Prostate gland (tissue), 2 donors: Measurements from ENCODE around the gene MPC1L.

Experiments
- POLR2A ChIP-seq: fragments of 450-650 bp; IDR thresholded peaks from one replicate; pipeline ENCODE4 v1.6.1; 2016; ENCODE audit warnings: antibody characterized with exemption, mild to moderate bottlenecking
- TF ChIP-seq, protein P1 (sequence below), 4 experiments: fragments of 200-600 bp in 2 of 4; fragments of 450-650 bp in 2 of 4; sonication (generic) in 2 of 4; IDR thresholded peaks; 1 replicate in 3 of 4; 2 replicates in 1 of 4; pipeline ENCODE4 v1.5.1; 2016 to 2019; ENCODE audit warnings: antibody characterized with exemption in 4 of 4, mild to moderate bottlenecking in 2 of 4, moderate library complexity in 2 of 4

DNA sequence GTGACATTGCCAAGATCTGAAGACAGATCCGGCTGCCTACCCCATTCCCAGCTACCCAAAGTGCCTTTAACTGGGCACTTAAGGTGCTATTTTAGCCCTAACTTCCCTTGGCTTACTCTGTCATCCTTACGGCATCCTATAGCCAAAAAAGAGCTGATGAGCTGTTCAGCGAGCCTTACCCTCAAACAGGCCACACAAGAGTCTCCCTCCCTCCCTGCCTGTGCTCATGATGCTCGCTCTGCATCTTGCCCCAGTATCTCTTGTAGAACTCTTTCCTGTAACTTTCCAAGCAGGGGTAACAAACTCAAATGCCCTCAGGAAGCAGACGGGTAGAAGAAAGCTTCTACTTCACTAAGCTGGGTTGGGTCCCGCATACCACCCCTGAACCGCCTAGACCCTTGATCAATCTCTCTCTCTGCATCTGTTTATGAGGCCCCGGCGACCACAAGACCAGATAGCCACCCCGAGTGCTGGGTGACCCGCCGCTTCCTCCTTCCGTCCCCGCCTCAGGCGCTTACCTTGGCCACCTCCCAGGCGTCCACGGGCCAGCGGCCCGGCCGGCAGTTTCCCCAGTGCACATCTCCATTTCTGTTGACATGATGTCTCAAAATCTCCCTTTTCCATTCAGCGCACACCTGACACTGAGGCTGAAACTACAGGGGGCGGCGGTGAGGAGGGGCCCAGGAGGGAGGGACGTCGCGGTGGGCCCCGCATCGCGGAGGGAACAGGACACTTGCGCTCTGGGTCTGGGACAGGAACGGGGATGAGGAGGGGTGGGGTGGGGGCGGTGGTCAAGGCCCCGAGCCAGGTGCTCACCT lies 23.5 kb downstream of the MPC1L start:
- TF ChIP-seq, protein P1, sequence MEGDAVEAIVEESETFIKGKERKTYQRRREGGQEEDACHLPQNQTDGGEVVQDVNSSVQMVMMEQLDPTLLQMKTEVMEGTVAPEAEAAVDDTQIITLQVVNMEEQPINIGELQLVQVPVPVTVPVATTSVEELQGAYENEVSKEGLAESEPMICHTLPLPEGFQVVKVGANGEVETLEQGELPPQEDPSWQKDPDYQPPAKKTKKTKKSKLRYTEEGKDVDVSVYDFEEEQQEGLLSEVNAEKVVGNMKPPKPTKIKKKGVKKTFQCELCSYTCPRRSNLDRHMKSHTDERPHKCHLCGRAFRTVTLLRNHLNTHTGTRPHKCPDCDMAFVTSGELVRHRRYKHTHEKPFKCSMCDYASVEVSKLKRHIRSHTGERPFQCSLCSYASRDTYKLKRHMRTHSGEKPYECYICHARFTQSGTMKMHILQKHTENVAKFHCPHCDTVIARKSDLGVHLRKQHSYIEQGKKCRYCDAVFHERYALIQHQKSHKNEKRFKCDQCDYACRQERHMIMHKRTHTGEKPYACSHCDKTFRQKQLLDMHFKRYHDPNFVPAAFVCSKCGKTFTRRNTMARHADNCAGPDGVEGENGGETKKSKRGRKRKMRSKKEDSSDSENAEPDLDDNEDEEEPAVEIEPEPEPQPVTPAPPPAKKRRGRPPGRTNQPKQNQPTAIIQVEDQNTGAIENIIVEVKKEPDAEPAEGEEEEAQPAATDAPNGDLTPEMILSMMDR (IDR thresholded peaks at IDR 0.05), result no peak
- no peak for TF ChIP-seq POLR2A
